Cerebellar nuclear complex (tissue), 1 donor: ENCODE measurements around the gene SPATA9.
"Not testable (repeated sequence)": the region's sequence is repeated elsewhere in the genome, so short reads cannot be mapped to it uniquely, and the experiment has no call there.

Source experiments
- DNase-seq, 2 experiments: peaks; one replicate each; lab custom pipeline; 2025; lab: John Stamatoyannopoulos, UW

Gene SPATA9

DNA sequence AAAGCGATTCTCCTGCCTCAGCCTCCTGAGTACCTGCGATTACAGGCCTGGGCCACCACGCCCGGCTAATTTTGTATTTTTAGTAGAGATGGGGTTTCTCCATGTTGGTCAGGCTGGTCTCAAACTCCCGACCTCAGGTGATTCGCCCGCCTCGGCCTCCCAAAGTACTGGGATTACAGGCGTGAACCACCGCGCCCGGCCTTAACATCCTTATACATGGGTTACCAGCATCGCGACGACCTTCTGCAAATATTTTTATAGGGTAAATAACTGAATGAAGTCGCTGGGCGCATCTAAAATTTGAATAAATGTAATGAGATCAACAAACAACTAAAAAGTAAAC lies 36.6 kb downstream of the SPATA9 start:
- not testable (repeated sequence) for DNase-seq

DNA sequence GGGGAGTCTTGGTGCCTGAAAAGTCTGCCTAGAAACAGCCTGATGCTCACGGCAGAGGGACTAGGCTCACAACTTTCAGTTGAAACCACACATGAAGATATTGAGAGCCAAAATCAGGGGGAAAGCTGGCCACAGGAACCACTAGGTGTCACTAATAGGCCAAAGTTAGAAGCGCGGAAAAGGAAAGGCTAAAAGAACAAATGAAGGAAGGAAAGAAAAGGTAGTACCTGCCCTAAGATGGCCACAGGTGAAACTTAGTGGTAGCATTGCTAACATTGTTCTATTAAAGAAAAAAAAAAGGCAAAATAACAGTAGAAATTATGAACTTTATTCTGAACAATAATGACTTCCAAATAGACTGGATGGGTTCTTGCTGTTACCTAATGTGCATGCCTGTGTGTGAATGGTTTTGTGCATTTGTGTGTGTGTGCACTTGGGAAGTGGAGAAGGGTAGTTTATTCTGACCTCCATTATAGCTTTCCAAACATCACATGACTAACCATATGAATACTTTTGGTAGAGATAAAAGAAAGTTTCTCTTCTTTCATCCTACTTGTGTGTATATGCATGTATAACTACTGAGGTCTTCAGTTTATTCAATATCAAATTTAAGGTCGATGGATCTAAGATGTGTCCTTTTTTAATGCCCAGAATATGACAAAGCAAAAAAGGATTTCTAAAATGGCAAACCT lies 38.3 kb downstream of the SPATA9 start:
- DNase-seq = no peak

DNA sequence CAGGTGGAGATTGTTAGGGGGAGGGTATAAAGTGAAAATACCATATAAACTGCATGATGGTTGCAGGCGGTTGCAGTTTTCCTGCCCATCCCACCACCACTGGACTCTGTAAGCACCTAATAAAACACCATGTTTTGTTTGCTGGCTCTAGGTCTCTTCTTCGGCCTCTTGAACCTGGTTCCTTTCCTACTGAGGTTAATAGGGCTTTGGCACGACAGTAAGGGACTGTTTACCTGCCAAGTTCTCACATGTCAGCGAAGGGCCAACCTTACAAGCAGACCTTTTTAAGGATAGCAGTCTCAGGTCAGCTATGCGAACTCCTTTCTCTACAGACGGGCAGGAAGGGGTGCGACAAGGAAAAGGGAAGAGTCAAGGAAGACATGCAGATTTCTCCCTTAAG lies 39.6 kb downstream of the SPATA9 start:
- DNase-seq = no peak

DNA sequence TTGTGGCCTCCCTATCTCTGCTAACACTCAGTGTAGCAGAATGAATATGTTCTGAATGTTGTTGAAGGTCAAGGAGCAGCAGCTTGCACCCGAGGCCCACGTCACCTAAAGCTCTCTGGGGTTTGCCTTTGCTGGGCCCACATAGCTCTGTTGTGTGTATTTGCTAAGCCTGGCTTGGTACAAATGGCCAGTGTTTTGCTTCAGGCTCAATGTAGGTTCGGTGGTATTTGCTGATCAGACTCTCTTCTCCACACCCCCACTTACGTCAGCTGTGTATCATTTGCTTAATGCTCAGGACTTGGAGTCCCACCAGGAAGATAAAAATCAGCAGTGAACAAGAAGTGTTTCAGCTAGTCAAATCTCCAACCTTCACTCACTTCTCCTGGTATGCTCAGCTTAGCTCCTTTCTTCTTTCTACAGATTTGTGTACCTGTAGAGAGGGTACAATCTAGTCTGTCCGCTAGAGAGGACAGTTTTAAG lies 41.0 kb downstream of the SPATA9 start:
- no peak for DNase-seq

DNA sequence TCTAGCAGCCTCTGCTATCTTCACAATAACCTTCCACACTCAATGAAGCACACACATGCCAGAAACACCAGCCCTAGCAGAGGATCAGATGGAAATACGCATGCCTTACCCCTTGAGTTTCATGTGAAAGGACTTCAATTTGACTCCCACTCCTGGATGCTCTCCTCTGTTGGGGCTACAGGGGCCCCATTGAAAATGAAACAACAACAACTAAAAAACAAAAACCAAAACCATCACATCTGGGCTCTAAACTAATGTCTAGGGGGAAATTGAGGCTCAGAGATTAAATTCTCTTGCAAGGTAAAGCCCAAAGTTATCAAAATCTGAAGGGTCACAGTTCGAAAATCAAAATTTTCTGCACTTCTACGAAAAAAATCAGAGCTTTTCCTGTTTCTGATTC lies 44.2 kb downstream of the SPATA9 start:
- no peak for DNase-seq

DNA sequence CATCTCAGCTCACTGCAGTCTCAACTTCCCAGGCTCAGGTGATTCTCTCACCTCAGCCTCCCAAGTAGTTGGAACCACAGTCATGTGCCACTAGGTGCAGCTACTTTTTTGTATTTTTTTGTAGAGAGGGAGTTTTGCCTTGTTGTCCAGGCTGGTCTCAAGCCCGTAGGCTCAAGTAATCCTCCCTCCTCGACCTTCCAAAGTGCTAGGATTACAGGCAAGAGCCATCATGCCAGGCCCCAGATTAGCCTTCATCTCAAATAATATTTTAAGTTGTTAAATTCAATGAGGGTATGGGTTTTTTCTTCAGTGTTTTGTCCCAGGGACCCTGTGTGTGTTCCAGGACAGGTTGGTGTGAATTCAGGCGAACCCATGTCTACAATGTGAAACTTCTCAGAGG lies 48.7 kb downstream of the SPATA9 start:
- DNase-seq = no peak

DNA sequence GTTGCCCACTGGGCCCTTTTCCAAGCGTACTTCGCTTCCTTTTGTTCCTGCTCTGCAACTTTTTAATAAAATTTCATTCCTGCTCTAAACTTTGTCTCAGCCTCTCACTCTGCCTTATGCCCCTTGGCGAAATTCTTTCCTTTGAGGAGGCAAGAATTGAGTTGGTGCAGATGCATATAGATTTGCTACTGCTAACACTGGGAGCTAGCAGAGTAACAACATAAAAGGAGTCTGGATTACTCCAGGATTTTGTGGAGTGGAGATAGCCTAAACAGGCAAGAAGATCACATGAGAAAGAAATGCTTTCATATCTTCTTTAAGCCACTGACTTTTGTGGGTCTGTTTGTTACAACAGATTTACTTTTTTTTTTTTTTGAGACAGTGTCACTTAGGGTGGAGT lies 49.1 kb downstream of the SPATA9 start:
- DNase-seq = no peak

DNA sequence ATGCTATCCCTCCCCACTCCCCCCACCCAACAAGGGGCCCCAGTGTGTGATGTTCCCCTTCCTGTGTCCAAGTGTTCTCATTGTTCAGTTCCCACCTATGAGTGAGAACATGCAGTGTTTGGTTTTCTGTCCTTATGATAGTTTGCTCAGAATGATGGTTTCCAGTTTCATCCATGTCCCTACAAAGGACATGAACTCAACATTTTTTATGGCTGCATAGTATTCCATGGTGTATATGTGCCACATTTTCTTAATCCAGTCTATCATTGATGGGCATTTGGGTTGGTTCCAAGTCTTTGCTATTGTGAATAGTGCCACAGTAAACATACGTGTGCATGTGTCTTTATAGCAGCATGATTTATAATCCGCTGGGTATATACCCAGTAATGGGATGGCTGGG lies 49.8 kb downstream of the SPATA9 start:
- DNase-seq = not testable (repeated sequence)

DNA sequence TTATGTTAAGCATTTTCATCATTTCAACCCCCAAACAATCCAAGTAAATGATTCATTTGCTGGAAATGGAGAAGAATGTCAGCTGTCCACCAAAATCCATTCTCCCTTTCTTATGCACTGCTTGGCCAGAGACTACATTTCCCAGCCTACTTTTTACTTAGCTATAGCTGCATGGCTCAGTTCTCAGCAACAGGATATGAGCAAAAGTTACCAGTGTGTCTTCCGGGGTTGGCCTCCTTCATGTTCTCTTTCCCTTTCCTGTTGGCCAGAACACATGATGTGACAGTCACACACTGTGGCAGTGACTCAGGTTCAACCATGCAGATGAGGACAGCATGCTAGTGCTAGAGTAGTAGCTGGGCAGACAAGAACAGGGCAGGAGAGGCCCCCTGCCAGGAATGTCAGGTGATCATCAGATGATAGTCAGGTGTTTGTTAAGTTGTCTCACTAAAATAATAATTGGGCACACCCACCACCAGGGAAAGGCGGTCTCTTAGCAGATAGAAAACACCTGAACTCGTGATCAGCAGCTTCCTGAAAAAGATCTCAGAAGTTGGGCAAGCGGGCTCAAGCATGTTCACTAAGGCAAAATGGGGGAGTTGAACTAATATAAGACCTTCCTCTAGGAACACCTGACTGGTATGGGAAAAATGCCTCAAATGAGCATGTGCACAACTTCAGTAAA lies 50.7 kb downstream of the SPATA9 start:
- no peak for DNase-seq

DNA sequence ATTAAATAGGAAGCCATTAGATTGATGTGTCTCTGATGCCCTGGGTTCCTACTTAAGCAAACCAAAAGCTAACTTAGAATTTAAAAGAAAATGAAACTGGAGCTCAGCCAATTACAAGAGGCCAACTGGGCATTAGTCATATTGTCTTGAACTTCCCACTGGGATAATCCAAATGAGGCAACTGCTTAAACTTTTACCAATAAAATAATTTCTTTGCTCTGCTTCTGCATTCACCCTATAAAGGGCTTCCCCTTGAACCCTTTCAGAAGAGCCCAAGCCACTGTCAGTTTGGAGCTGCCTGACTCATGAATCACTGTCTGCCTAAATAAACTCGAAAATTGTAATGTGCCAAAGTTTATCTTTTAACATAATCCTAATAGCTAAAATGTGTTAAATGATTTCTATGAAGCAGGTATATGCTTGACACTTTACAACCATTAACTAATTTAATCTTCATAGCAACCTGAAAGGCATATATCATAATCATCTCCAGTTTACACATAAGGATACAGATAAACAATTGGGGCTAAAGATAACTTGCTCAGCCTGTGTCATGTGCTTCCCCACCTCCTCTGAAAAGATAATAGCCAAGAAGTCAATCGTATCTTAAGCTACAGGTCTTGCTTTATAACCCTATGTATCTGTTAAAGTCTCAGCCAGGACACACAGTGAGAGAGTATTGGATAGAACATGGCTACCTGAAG lies 51.4 kb downstream of the SPATA9 start:
- no peak for DNase-seq

DNA sequence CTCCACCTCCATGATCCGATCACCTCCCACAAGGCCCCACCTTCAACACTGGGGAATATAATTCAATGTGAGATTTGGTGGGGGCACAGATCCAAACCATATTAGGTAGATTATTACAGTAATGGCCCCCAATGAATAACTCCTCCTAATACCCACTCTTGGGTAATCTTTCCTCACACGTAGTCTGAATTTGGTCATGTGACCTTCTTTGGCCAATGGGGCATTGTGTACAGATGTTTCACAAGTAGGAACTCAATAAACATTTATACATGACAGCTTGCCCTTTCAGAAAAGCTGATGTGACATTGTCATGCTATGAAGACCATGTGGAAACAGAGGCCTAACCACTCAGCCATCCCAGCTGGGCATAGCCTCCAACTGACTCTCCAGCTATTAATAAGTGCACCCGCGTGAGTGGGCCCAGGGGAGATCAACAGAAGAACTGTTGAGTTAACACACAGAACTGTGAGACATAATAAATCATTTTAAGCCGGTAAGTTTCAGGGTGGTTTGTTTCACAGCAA lies 52.3 kb downstream of the SPATA9 start:
- DNase-seq = no peak

DNA sequence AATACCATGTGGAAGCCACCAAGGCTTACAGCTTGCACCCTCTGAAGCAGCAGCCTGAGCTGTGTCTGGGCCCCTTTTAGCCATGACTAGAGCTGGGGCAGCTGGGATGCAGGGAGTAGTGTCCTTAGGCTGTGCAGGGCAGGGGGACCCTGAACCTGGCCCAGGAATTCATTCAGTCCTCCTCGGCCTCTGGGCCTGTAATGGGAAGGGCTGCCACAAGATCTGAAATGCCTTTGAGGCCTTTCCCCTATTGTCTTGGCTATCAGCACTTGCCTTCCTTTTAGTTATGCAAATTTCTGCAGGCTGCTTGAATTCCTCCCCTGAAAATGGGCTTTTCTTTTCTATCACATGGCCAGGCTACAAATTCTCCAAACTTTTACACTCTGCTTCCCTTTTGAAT lies 53.9 kb downstream of the SPATA9 start:
- no peak for DNase-seq

DNA sequence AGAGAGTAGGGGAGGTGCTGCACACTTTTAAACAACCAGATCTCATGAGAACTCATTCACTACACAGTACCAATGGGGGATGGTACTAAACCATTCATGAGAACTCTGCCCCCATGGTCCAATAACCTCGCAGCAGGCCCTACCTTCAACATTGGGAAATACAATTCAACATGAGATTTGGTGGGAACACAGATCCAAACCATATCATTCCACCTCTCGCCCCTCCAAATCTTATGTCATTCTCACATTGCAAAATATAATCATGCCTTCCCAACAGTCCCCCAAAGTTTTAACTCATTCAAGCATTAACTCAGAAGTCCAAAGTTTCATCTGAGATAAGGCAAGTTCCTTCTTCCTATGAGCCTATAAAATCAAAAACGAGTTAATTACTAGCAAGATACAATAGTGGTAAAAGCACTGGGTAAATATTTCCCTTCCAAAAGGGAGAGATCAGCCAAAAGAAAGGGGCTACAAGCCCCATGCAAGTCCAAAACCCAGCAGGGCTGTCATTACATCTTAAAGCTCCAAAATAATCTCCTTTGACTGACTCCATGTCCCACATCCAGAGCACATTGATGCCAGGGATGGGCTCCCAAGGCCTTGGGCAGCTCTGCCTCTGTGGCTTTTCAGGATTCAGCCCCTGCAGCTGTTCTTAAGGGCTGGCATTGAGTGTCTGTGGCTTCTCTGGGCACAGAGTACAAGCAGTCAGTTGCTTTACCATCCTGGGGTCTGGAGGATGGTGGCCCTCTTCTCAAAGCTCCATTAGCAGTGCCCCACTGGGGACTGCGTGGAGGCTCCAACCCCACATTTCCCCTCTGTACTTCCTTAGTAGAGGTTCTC lies 54.6 kb downstream of the SPATA9 start:
- DNase-seq = no peak

DNA sequence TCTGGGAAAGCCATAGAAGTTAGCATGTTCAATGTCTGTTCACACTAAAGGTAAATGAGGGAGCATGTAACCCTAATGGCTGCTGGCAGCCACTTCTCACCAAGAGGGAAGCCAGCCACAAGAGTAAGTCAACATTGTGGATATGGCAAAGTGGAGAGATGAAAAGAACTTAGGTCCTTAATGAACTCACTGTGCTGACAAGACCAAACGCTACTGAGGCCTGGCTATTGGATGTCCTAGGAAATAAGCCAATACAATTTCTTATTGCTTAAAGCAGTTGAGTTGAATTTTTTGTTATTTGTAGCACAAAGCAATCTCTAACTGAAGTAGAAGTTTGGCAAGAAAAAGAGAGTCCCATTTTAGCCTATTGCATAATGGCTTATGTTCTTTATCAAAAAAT lies 56.1 kb downstream of the SPATA9 start:
- no peak for DNase-seq

DNA sequence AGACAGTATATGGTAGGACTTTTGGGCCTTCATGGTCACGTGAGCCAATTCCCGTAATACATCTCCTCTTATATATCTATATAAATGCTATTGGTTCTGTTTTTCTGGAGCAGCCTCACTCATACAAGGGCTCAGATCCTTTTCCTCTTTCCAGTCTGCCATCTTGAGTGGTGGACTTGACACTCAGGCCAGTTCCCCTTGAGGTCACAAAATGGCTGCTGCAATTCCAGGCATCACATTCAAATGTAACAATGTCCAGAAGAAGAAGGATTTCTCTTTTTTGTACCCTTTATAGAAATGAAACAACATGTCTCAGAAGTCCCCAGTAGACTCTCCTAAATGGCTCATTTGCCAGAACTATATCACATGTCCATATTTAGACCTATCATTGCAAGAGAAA lies 58.4 kb downstream of the SPATA9 start:
- no peak for DNase-seq

DNA sequence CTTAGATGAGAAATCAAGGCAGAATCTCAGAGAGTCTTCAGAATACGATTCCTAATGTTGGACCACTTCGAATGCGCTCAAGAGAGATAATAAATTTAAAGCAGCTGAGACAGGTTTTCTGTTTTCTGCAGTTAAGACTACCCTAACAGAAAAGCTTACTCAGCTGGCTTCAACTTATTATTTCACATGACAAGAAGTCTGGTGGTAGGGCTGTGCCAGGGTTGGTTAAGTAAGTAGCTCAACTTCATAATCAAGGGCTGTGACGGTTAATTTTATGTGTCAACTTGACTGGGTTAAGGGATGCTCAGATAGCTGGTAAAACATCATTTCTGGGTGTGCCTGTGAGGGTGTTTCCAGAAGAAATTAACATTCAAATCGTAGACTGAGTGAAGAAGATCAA lies 59.1 kb downstream of the SPATA9 start:
- DNase-seq = no peak

DNA sequence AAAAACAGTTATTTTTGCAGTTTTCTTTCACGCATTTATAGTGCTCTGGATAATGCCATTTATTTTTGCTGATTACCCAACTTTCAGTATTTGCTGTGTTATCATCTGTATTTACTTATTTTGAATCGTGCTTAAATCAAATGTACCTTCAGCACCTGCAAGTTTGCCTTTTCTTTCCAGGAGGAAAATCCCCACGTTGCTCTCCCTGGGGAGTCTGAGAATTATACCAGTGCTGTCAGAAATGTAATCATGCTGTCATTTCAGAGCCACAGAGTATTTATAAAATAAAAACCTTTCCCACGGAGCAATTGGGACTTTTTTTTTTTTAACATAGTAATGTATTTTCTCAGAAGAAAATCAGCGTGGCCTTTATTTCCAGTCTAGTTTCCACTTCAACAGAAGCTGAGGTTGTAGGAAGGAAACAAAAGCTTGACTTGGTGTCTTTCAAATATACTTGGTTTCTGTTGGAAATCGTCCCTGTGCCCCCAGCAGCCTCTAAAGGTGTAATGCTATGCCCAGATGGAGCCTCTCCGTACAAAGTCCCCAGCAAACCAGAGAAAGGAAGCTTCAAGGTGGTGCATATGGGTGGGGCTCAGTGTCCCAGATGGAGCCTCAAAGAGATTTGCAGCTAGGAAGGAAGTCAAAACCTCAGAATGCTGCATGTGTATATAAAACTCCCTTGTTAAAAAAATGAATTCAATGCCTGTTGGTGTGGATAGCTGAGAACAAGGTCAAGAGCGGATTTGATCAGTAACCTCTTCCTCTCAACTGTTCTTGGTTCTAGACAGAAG lies 60.8 kb downstream of the SPATA9 start:
- DNase-seq = no peak

DNA sequence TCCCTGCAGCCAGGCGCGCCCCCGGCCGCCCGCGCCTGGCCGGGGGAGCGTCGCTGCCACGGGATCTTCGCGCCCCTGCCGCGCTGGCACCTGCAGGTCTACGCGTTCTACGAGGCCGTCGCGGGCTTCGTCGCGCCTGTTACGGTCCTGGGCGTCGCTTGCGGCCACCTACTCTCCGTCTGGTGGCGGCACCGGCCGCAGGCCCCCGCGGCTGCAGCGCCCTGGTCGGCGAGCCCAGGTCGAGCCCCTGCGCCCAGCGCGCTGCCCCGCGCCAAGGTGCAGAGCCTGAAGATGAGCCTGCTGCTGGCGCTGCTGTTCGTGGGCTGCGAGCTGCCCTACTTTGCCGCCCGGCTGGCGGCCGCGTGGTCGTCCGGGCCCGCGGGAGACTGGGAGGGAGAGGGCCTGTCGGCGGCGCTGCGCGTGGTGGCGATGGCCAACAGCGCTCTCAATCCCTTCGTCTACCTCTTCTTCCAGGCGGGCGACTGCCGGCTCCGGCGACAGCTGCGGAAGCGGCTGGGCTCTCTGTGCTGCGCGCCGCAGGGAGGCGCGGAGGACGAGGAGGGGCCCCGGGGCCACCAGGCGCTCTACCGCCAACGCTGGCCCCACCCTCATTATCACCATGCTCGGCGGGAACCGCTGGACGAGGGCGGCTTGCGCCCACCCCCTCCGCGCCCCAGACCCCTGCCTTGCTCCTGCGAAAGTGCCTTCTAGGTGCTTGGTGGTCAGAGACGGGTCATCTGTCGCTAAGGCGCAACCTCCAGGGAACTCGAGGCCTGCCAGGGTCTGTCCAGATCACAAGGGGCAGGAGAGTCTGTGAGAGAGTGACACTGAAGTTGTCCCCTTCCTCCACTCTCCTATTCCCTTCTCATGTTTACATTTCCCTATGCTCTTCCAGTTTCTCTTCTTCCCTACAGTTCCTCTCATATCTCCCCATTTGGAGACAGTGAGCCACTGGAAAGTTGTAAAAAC lies 61.6 kb downstream of the SPATA9 start:
- no peak for DNase-seq

DNA sequence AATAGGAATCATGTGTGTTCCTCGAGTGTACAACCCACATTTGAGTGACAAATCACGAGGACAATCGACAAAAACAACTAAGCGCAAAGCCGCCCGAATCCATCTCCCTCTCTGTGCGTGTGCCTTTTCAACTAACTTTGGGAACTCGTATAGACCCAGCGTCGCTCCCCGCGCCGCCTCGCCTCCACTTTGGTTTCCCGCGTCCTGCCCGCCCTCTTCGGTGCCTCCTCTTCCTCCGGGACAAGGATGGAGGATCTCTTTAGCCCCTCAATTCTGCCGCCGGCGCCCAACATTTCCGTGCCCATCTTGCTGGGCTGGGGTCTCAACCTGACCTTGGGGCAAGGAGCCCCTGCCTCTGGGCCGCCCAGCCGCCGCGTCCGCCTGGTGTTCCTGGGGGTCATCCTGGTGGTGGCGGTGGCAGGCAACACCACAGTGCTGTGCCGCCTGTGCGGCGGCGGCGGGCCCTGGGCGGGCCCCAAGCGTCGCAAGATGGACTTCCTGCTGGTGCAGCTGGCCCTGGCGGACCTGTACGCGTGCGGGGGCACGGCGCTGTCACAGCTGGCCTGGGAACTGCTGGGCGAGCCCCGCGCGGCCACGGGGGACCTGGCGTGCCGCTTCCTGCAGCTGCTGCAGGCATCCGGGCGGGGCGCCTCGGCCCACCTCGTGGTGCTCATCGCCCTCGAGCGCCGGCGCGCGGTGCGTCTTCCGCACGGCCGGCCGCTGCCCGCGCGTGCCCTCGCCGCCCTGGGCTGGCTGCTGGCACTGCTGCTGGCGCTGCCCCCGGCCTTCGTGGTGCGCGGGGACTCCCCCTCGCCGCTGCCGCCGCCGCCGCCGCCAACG lies 62.5 kb downstream of the SPATA9 start, which contains the start of gene GPR150:
Gene GPR150 (plus strand): TSS at position 58 of the 840 bp plus-strand sequence. CDS start 189 bp downstream, at position 247.
- no peak for DNase-seq
